PC-9 (cell line): Measurements from ENCODE around the gene SNX11. TPM values are rescaled to one million over a fixed set of nuclear protein-coding genes. Genes with fewer than 3 reads are reported as not detected.
"Not testable (repeated sequence)": the region's sequence is repeated elsewhere in the genome, so short reads cannot be mapped to it uniquely, and the experiment has no call there.

ENCODE experiments used
- BruUV-seq: library from RNA; stranded (reverse); fragments of 400-500 nt; replicated peaks from 2 replicates; lab custom pipeline; 2021; lab: Mats Ljungman, UMichigan
- CTCF ChIA-PET: fragments of 300-600 bp; sonication (Branson Sonifier 250); formaldehyde crosslinking; loops from one replicate; lab custom pipeline; 2022; ENCODE audit warnings: antibody characterized with exemption; lab: Charles Lee
- POLR2A ChIA-PET: fragments of 300-600 bp; sonication (Branson Sonifier 250); formaldehyde crosslinking; loops from one replicate; lab custom pipeline; 2022; ENCODE audit warnings: antibody characterized with exemption; ENCODE audit not compliant: unreplicated experiment; lab: Charles Lee
- DNase-seq, 2 experiments: peaks; one replicate each; pipeline versions ENCODE4 v3.0.0 to v3.0.0-alpha.2; 2015 to 2022; ENCODE audit warnings: mixed read lengths in 1 of 2
- H2AFZ ChIP-seq: fragments of 200-600 bp; sonication (generic); 2 replicates; pipeline ENCODE4 v1.8.1; 2017; ENCODE audit warnings: antibody characterized with exemption
- H3F3A ChIP-seq: fragments of 200-600 bp; sonication (generic); 2 replicates; pipeline ENCODE4 v1.8.1; 2017; ENCODE audit warnings: antibody characterized with exemption, mild to moderate bottlenecking, low read depth; ENCODE audit not compliant: insufficient read depth
- H3K27ac ChIP-seq: fragments of 200-600 bp; sonication (generic); 2 replicates; pipeline ENCODE4 v1.6.1; 2016; ENCODE audit warnings: mixed run types
- H3K27me3 ChIP-seq: fragments of 200-600 bp; sonication (generic); 2 replicates; pipeline ENCODE4 v1.6.1; 2016; ENCODE audit warnings: low read depth, mixed run types; ENCODE audit not compliant: insufficient read depth
- H3K36me3 ChIP-seq: fragments of 200-600 bp; sonication (generic); 2 replicates; pipeline ENCODE4 v1.6.1; 2016; ENCODE audit warnings: low read depth, mixed run types
- H3K4me1 ChIP-seq: fragments of 200-600 bp; sonication (generic); replicated peaks from 2 replicates; pipeline ENCODE4 v1.6.1; 2016; ENCODE audit warnings: mixed run types; ENCODE audit not compliant: insufficient read depth
- H3K4me2 ChIP-seq: fragments of 200-600 bp; sonication (generic); 2 replicates; pipeline ENCODE4 v1.6.1; 2017; ENCODE audit warnings: mixed run types
- H3K4me3 ChIP-seq: fragments of 200-600 bp; sonication (generic); 2 replicates; pipeline ENCODE4 v1.6.1; 2016; ENCODE audit warnings: mixed run types
- H3K79me2 ChIP-seq: fragments of 200-600 bp; sonication (generic); 2 replicates; pipeline ENCODE4 v1.6.1; 2017; ENCODE audit warnings: low read depth, mixed run types
- H3K9me2 ChIP-seq: fragments of 200-600 bp; sonication (generic); 2 replicates; pipeline ENCODE4 v1.8.1; 2017; ENCODE audit warnings: mild to moderate bottlenecking; ENCODE audit not compliant: insufficient read depth
- H3K9me3 ChIP-seq: fragments of 200-600 bp; sonication (generic); 2 replicates; pipeline ENCODE4 v1.8.1; 2016; ENCODE audit warnings: low read depth; ENCODE audit not compliant: insufficient read depth
- H4K20me1 ChIP-seq: fragments of 200-600 bp; sonication (generic); 2 replicates; pipeline ENCODE4 v1.8.1; 2017; ENCODE audit not compliant: insufficient read depth
- EZH2 ChIP-seq: fragments of 200-600 bp; sonication (generic); IDR thresholded peaks from 2 replicates; pipeline ENCODE4 v1.8.0; 2017; ENCODE audit warnings: antibody characterized with exemption, low read depth
- intact Hi-C: fragments of 100-400 bp; cut with micrococcal nuclease; formaldehyde crosslinking; loops from one replicate; pipeline ENCODE4 v1.10.0; 2022; ENCODE audit not compliant: unreplicated experiment
- total RNA-seq: library from RNA; stranded (reverse); gene quantifications from 2 replicates; pipeline ENCODE4 v1.2.3, GENCODE V29; 2021
- TF ChIP-seq, protein P1 (sequence below): fragments of 200-600 bp; sonication (generic); conservative IDR thresholded peaks from 2 replicates; pipeline ENCODE4 v1.6.1; 2017; ENCODE audit warnings: mixed run types, antibody characterized with exemption, mild to moderate bottlenecking, moderate library complexity

Gene SNX11
- total RNA-seq, 1 experiment from 2014 or later, result 16.0 TPM

DNA sequence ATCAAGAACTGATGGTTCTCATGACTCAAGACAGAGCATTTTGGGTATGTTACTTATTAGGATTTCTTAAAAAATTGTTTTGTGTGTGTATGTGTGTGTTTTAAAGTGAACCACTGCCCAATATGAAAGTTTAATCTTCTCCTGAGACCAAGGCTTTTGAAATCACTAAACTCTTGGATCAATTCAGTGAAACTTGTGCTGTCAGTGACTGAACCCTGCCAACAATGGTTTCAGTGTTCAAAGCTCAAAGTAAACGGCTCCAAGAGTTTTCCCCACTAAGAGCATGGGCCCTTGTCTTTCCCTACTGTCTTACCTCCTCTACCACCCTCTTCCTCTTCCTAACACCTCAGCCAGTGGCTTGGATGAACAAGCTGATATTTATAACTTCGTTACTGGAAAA lies 37.4 kb upstream of the SNX11 start:
- no peaks in the 10 kb centered on the region for H3K79me2 ChIP-seq
- no peaks in the 10 kb centered on the region; the same call in 1 of the 2 replicates for H3K4me1 ChIP-seq
- no peaks in the 10 kb centered on the region for H3K27me3 ChIP-seq
- no peak overlapping the region for H3K27ac ChIP-seq
- no peaks in the 10 kb centered on the region for H3K9me2 ChIP-seq
- POLR2A ChIA-PET, result no interaction called here
- DNase-seq, result no peak
- no peak overlapping the region for H2AFZ ChIP-seq
- TF ChIP-seq, protein P1, sequence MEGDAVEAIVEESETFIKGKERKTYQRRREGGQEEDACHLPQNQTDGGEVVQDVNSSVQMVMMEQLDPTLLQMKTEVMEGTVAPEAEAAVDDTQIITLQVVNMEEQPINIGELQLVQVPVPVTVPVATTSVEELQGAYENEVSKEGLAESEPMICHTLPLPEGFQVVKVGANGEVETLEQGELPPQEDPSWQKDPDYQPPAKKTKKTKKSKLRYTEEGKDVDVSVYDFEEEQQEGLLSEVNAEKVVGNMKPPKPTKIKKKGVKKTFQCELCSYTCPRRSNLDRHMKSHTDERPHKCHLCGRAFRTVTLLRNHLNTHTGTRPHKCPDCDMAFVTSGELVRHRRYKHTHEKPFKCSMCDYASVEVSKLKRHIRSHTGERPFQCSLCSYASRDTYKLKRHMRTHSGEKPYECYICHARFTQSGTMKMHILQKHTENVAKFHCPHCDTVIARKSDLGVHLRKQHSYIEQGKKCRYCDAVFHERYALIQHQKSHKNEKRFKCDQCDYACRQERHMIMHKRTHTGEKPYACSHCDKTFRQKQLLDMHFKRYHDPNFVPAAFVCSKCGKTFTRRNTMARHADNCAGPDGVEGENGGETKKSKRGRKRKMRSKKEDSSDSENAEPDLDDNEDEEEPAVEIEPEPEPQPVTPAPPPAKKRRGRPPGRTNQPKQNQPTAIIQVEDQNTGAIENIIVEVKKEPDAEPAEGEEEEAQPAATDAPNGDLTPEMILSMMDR, result no peak
- no peak for TF ChIP-seq EZH2
- peaks cover 25% of the 10 kb centered on the region for H3K36me3 ChIP-seq
- TSS peak; percentile 43 for BruUV-seq
- no peak overlapping the region for H3K4me3 ChIP-seq
- peaks cover 8% of the 10 kb centered on the region for H4K20me1 ChIP-seq
- peaks cover 31% of the 10 kb centered on the region for H3F3A ChIP-seq
- no peaks in the 10 kb centered on the region for H3K9me3 ChIP-seq
- H3K4me2 ChIP-seq, result no peak overlapping the region
- intact Hi-C loops, result no loop called here
- CTCF ChIA-PET, result no interaction called here

DNA sequence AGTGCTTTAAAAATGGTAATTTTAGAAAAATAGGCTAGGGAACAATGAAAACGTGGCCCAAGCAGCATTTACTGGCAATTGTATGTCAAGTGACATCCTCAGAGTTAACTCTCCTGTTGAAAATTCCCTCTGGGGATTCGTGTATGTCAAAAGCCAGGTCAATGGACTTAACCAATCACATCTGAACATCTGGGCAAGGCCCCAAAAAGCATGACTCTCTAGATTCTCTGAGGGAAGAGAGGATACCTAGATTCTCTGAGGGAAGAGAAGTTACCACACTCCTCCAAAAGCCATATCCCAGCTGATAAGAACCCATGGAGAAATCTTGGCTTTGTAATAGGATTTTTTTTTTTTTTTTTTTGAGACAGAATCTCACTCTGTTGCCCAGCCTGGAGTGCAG lies 35.9 kb upstream of the SNX11 start:
- H4K20me1 ChIP-seq, result peaks cover 8% of the 10 kb centered on the region
- no peaks in the 10 kb centered on the region for H3K27me3 ChIP-seq
- no peak overlapping the region for H3K27ac ChIP-seq
- intact Hi-C loops, result no loop called here
- no peaks in the 10 kb centered on the region for H3K9me3 ChIP-seq
- H3K79me2 ChIP-seq, result no peaks in the 10 kb centered on the region; the same call in 1 of the 2 replicates
- ChIA-PET CTCF (no interaction called here), POLR2A (no interaction called here)
- DNase-seq, result no peak
- H3K9me2 ChIP-seq, result no peaks in the 10 kb centered on the region
- H3K4me3 ChIP-seq, result no peak overlapping the region
- H3F3A ChIP-seq, result peaks cover 34% of the 10 kb centered on the region
- TF ChIP-seq, protein P1, result no peak
- no peak for TF ChIP-seq EZH2
- no peaks in the 10 kb centered on the region; the same call in 1 of the 2 replicates for H3K4me1 ChIP-seq
- peaks cover 31% of the 10 kb centered on the region for H3K36me3 ChIP-seq
- H3K4me2 ChIP-seq, result no peak overlapping the region
- BruUV-seq, result no TSS peak
- no peak overlapping the region for H2AFZ ChIP-seq

DNA sequence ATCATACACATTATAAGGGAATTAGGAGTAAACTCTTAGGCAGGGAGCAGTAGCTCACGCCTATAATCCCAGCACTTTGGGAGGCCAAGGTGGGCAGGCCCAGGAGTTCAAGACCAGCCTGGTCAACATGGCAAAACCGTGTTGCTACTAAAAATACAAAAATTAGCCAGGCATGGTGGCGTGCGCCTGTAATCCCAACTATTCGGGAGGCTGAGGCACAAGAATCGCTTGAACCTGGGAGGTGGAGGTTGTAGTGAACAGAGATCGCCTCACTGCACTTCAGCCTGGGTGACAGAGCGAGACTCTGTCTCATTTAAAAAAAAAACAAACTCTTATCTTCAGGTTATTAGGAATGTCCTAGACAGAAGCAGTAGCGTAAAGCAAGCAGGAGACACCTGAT lies 34.8 kb upstream of the SNX11 start:
- H3K27me3 ChIP-seq, H3K27ac ChIP-seq, H3K9me2 ChIP-seq, H3K79me2 ChIP-seq, POLR2A ChIA-PET, H3K4me1 ChIP-seq, CTCF ChIA-PET, H3K9me3 ChIP-seq, H3K4me2 ChIP-seq, DNase-seq, BruUV-seq, H2AFZ ChIP-seq, H3K4me3 ChIP-seq, intact Hi-C loops: not testable (repeated sequence)
- peaks cover 12% of the 10 kb centered on the region for H4K20me1 ChIP-seq
- H3K36me3 ChIP-seq, result peaks cover 31% of the 10 kb centered on the region
- peaks cover 27% of the 10 kb centered on the region; the same call in 1 of the 2 replicates for H3F3A ChIP-seq

DNA sequence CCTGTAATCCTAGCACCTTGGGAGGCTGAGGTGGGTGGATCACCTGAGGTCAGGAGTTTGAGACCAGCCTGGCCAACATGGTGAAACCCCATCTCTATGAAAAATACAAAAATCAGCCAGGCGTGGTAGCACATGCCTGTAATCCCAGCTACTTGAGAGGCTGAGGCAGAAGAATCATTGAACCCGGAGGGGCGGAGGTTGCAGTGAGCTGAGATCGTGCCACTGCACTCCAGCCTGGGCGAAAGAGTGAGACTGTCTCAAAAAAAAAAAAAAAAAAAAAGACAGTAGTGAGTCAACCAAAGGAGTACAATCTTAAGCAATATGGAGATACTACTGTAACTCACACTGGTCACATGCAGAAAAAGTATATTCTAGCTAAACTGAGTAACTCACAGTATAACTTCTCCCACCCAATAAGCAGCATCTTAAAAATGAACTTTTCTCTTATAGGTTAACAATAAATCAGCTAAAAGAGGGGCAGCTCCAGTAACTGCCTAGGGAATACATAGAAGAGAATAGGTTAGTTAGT lies 33.9 kb upstream of the SNX11 start:
- CTCF ChIA-PET, result interaction anchor here (0.7 kb wide), 1 partner anchor 12 kb away, joined by 12 read pairs; no protein-coding TSS in a partner anchor
- H3K27ac ChIP-seq, H3K79me2 ChIP-seq, H3K9me2 ChIP-seq, H3K9me3 ChIP-seq, H3K27me3 ChIP-seq, H3K4me3 ChIP-seq, H2AFZ ChIP-seq, H3K4me2 ChIP-seq, BruUV-seq, POLR2A ChIA-PET, H3K4me1 ChIP-seq, DNase-seq: not testable (repeated sequence)
- H3K36me3 ChIP-seq, result peaks cover 24% of the 10 kb centered on the region
- H4K20me1 ChIP-seq, result peaks cover 17% of the 10 kb centered on the region
- intact Hi-C loops, result loop anchor here (1.0 to 2.0 kb wide), 2 partner anchors 47 to 57 kb away; no protein-coding TSS in a partner anchor
- peaks cover 27% of the 10 kb centered on the region; the same call in 1 of the 2 replicates for H3F3A ChIP-seq
